Non-pigmented ciliary epithelial cell (primary cell): Measurements from ENCODE around the gene PRXL2A.
"Not testable (repeated sequence)": the region's sequence is repeated elsewhere in the genome, so short reads cannot be mapped to it uniquely, and the experiment has no call there.

Source experiments
- DNase-seq: peaks from one replicate; pipeline ENCODE4 v3.0.0-alpha.2; 2010; ENCODE audit warnings: low read depth

PRXL2A gene

GRCh38 chr10:80474941-80475340 is 66.6 kb downstream of the PRXL2A start:
- DNase-seq = no peak

- DNase-seq = not testable (repeated sequence)
Observed at GRCh38 chr10:80475641-80476040, 67.3 kb downstream of the PRXL2A start.

- DNase-seq = no peak
Observed at GRCh38 chr10:80476685-80477084, 68.3 kb downstream of the PRXL2A start.

GRCh38 chr10:80477813-80478212 is 69.5 kb downstream of the PRXL2A start:
- peak; percentile 89 for DNase-seq

GRCh38 chr10:80480373-80480772 is 72.0 kb downstream of the PRXL2A start:
- DNase-seq = not testable (repeated sequence)

- no peak for DNase-seq
Observed at GRCh38 chr10:80480852-80481251, 72.5 kb downstream of the PRXL2A start.

- no peak for DNase-seq
Observed at GRCh38 chr10:80484243-80484642, 75.9 kb downstream of the PRXL2A start.

- DNase-seq = no peak
Observed at GRCh38 chr10:80484676-80485075, 76.3 kb downstream of the PRXL2A start.

- no peak for DNase-seq
Observed at GRCh38 chr10:80485076-80485945, 77.0 kb downstream of the PRXL2A start.

- no peak for DNase-seq
Observed at GRCh38 chr10:80485946-80486764, 77.8 kb downstream of the PRXL2A start.
